RPMI8226 (cell line): ENCODE measurements around the gene SSTR5.

Source experiments
- DNase-seq: peaks from one replicate; pipeline ENCODE4 v3.0.0-alpha.2; 2015

The SSTR5 gene

GRCh38 chr16:1093284-1094123, 21.0 kb downstream of the SSTR5 start:
- peak; percentile 60 for DNase-seq

DNA sequence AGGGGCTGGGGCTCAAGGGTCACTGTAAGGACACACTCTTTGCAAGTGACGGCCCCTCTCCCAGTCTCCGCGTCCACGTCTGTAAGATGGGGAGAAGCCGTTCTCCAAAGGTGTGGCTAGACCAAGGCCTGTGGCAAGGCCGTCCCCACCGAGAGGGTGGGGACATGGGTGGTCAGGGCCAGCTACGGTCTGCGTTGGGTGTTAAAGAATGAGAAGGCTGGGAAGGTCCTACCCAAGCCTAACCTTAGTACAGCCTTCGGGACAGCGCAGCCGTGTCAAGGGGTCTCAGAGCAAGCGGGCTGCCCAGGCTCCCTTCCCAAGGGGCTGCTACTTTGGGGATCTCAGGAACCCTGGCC, 21.6 kb downstream of the SSTR5 start:
- DNase-seq: no peak

DNA sequence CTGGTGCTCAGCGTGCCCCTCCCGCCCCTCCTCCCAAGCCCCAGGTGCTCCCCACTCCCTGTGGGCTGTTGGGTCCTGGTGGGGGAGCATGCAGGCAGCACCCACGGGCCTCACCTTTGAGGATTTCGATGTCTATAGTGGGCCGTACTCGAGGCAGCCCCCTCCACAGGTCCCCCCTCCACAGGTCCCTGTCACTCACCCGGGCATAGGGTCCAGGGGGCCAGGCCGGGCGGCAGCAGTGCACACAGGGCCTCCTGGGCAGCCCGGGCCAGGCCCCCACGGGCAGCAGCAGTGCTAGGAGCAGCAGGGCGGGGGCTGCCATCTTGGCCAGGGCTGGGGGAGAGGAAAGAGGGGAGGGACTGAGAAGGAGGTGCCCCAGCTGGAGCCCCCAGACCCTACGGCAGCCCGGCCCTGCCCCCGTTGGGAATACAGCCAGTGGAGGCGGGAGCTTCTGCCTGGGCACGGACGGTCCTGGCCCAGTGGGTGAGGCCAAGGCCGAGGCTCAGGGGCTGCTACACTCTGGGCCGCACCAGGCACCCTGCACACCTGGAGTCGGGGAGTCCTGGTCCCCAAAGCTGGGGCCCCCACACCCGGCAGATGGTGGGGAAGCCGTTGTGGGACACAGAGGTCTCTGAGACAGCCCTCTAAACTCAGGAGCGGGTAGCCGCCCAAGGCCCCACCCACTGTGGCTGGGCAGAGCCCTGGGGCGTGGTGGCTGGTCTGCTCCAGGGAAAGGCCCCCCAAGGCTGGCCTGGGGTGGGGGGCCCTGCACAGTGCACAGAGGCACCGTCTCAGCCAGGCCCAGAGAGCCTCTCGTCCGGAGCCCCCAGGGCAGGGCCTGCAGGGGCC, 22.3 kb downstream of the SSTR5 start:
- no peak for DNase-seq

- no peak for DNase-seq
Observed at GRCh38 chr16:1095450-1096168, 23.1 kb downstream of the SSTR5 start.

- no peak for DNase-seq
Observed at GRCh38 chr16:1096169-1097082, 23.9 kb downstream of the SSTR5 start, which contains the start of gene C1QTNF8. TSS of gene C1QTNF8 (minus strand) at chr16:1096244. CDS start at chr16:1094922, 1,322 bp downstream.

DNA sequence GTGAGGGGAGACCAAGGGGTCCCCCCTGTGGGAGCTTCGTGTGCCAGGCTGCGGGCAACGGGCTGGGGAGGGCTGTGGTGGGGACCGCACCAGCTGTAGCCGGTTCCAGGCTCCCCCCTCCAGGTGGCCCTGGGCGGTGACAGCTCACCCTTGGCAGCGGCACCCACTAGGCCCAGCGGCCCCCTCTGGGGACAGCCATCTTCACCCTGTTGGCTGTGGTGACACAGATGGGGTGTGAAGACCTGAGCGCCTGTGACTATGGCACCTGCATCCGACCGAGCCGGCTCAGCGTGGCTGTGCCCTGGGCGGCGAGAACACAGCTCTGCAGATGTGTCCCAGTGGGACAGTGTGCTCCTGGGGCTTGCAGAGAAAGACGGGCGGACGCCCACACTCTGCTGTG, 24.6 kb downstream of the SSTR5 start:
- DNase-seq: peak; percentile 81

GRCh38 chr16:1097800-1098199, 25.3 kb downstream of the SSTR5 start:
- DNase-seq: no peak

DNA sequence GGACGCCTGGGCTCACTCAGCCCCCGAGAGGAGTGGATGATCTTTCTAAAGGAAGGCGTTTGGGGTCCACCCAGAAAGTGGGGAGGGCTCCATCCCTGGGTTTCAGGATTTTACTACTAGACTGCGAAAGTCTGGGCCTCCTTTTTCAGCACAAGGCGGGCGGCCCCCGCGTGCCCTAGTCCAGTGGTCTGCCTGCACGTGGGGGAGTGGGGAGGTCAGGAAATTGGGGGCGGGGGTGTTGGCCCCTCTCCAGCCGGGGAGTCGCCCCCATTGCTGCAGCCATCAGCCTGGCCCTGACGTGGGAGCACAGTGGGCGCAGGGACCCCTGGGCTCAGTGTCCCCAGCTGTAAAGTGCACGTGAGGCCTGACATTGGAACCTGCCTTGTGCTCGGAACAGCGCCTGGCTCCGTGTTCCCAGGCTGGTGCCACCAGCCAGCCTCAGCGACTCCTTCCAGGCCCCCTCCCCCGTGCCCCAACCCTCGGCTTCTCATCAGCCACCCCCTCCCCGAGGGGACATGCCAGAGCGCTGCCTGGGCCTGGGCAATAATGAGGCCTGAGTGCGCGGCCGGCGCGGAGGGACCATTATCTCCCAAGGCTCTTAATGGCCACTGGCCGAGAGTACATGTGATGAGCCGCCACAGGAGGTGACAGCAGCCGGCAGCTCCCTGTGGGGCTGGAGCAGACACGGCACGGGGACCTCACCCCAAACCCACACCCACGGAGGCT, 25.9 kb downstream of the SSTR5 start:
- no peak for DNase-seq

GRCh38 chr16:1099189-1100083, 26.9 kb downstream of the SSTR5 start:
- no peak for DNase-seq

- peak; percentile 51 for DNase-seq
Observed at GRCh38 chr16:1100084-1100800, 27.7 kb downstream of the SSTR5 start.

- DNase-seq: no peak
Observed at GRCh38 chr16:1101133-1101532, 28.6 kb downstream of the SSTR5 start.

GRCh38 chr16:1101573-1102332, 29.2 kb downstream of the SSTR5 start:
- peak; percentile 82 for DNase-seq

GRCh38 chr16:1102333-1102700, 29.8 kb downstream of the SSTR5 start:
- DNase-seq: peak; percentile 84

DNA sequence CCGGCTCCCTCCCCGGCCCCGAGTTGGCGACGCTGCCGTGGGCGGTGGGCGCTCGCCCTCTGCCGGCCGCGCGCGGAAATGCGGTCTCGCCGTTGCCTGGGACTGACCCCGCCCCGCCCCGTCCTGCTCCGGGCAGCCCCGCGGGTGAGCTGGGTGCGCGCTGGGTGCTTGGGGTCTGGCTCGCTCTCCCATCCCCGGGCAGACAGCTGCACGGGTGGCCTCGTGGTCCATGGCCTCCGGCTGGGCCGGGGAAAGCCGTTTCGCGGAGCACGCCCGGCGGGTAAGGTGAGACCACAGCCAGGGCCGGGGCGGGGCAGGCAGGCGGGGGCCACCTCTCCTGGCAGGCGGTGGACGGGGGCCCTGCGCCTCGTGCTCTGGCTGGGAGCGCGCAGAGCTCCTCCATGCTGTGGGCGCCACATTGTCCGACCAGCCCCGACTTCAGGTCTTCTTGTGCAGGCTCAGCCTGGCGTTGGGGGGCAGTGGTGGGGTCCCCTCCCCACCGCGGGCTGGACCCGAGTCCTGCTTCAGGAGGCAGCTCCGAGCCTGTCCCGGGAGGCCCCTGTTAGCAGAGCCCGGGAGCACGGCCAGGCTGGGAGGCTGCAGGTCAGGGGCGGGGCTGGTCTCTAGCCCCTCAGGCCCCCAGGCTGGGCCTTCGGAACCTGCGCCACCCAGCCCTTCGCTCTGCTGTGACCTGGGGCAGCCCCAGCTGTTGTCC, 30.5 kb downstream of the SSTR5 start:
- DNase-seq: peak; percentile 82

DNA sequence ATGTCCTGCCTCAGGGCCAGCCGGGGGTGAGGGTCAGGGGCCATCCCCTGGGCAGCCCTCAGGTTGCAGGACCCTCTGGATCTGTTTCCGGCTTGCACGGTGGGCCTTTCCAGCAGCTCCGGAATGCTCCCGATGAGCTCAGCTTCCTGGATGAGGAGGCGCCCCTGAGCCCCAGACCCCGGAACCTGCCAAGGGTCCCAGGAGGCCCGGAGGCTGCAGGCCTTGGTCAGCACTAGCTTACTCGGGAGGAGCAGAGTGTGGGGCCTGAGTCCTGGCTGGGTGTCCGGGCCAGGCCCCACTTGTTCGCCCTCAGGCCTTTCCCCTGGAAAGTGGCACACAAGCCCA, 31.1 kb downstream of the SSTR5 start:
- no peak for DNase-seq

- peak; percentile 85 for DNase-seq
Observed at GRCh38 chr16:1105888-1106620, 33.5 kb downstream of the SSTR5 start.

DNA sequence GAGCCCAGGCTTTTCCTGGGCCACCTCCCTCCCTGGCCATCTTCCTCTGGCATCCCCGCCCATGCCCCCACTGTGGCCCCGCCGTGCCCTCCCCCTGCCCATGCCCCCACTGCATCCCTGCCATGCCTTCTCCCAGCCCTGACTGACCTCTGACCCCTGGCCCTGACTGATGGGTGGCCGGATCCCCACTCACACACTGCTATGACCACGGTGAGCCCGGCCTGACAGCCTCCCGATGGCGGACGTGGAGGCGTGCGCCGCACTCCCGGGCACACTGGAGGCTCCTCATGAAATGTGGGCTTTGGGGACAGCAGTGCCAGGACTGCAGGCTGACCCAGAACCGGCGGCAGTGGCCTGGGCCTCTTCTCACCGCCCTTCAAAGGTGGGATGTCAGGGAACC, 34.1 kb downstream of the SSTR5 start:
- no peak for DNase-seq

GRCh38 chr16:1107141-1107540, 34.6 kb downstream of the SSTR5 start:
- no peak for DNase-seq
